DOHH2 (cell line): ENCODE measurements around the gene ARHGAP35.

Source experiments
- H3F3A ChIP-seq: fragments of 200-600 bp; sonication (generic), shearing (Covaris generic); 2 replicates; pipeline ENCODE4 v1.6.0; 2016; ENCODE audit warnings: antibody characterized with exemption, mild to moderate bottlenecking; ENCODE audit not compliant: control insufficient read depth, insufficient read depth
- H3K27ac ChIP-seq: fragments of 200-600 bp; sonication (generic); 2 replicates; pipeline ENCODE4 v1.5.1; 2014; ENCODE audit warnings: low read depth, mild to moderate bottlenecking, low read length, moderate library complexity
- H3K27me3 ChIP-seq: fragments of 200-600 bp; sonication (generic); 2 replicates; pipeline ENCODE4 v1.6.1; 2014; ENCODE audit warnings: mild to moderate bottlenecking, low read length, mixed read lengths; ENCODE audit not compliant: control insufficient read depth
- H3K36me3 ChIP-seq: fragments of 200-600 bp; sonication (generic); 2 replicates; pipeline ENCODE4 v1.6.1; 2014; ENCODE audit warnings: mild to moderate bottlenecking, low read length, moderate library complexity, mixed read lengths; ENCODE audit not compliant: control insufficient read depth
- H3K4me1 ChIP-seq: fragments of 200-600 bp; sonication (generic); 2 replicates; pipeline ENCODE4 v1.6.1; 2014; ENCODE audit warnings: mild to moderate bottlenecking, low read length, mixed read lengths; ENCODE audit not compliant: control insufficient read depth
- H3K4me2 ChIP-seq: fragments of 200-600 bp; sonication (generic); 2 replicates; pipeline ENCODE4 v1.6.0; 2014; ENCODE audit warnings: mild to moderate bottlenecking, low read length, moderate library complexity
- H3K4me3 ChIP-seq: fragments of 200-600 bp; sonication (generic); 2 replicates; pipeline ENCODE4 v1.5.1; 2014; ENCODE audit warnings: mild to moderate bottlenecking, low read length, mixed read lengths
- H3K79me2 ChIP-seq: fragments of 200-600 bp; sonication (generic); 2 replicates; pipeline ENCODE4 v1.6.1; 2014; ENCODE audit warnings: mild to moderate bottlenecking, low read length, mixed read lengths; ENCODE audit not compliant: control insufficient read depth
- H3K9me2 ChIP-seq: fragments of 200-600 bp; sonication (generic); replicated peaks from 2 replicates; pipeline ENCODE4 v1.6.1; 2014; ENCODE audit warnings: mild to moderate bottlenecking, low read length, mixed read lengths; ENCODE audit not compliant: control insufficient read depth
- H3K9me3 ChIP-seq: fragments of 200-600 bp; sonication (generic); 2 replicates; pipeline ENCODE4 v1.6.1; 2014; ENCODE audit warnings: antibody characterized with exemption, low read length, mixed read lengths; ENCODE audit not compliant: control insufficient read depth, insufficient read depth
- H4K20me1 ChIP-seq: fragments of 200-600 bp; sonication (generic); 2 replicates; pipeline ENCODE4 v1.6.0; 2014; ENCODE audit warnings: low read depth, mild to moderate bottlenecking, antibody characterized with exemption, low read length, moderate library complexity; ENCODE audit not compliant: control insufficient read depth, insufficient read depth
- EZH2phosphoT487 ChIP-seq: fragments of 200-600 bp; sonication (generic); IDR thresholded peaks from 2 replicates; pipeline ENCODE4 v1.6.1; 2017; ENCODE audit warnings: borderline replicate concordance, mild to moderate bottlenecking, antibody characterized with exemption, low read length, moderate library complexity, mixed read lengths
- TF ChIP-seq, protein P1 (sequence below): fragments of 200-600 bp; sonication (generic); IDR thresholded peaks from one replicate; pipeline ENCODE4 v1.5.1; 2014; ENCODE audit warnings: antibody characterized with exemption, mild to moderate bottlenecking, low read depth, low read length; ENCODE audit not compliant: poor library complexity, severe bottlenecking

Gene ARHGAP35

DNA sequence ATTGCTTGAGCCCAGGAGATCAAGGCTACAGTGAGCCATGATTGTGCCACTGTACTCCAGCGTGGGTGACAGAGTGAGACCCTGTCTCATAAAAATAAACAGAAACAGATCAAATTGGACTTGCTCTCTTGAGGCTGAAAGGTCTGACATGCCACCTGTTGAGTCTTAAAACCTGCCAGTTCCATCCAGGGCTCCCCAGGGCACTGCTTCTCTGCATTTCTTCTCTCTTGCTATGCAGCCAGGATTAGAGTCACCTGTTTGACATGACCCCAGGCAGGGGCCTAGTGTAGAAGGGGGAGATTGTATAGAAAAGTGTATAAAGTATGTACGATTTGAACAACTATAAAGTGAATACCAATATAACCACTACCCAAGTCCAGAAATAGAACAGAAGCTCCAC, 45.4 kb downstream of the ARHGAP35 start:
- Histone ChIP-seq H3K36me3 (no peaks in the 10 kb centered on the region), H3K79me2 (peaks cover 93% of the 10 kb centered on the region), H3K9me3 (no peaks in the 10 kb centered on the region), H3F3A (no peaks in the 10 kb centered on the region), H3K27me3 (no peaks in the 10 kb centered on the region), H4K20me1 (peaks cover 12% of the 10 kb centered on the region; the same call in 1 of the 2 replicates), H3K4me2 (no peak overlapping the region), H3K4me3 (no peak overlapping the region), H3K9me2 (no peaks in the 10 kb centered on the region), H3K27ac (no peak overlapping the region), H3K4me1 (peaks cover 33% of the 10 kb centered on the region)
- no peak for TF ChIP-seq EZH2phosphoT487
- TF ChIP-seq, protein P1, sequence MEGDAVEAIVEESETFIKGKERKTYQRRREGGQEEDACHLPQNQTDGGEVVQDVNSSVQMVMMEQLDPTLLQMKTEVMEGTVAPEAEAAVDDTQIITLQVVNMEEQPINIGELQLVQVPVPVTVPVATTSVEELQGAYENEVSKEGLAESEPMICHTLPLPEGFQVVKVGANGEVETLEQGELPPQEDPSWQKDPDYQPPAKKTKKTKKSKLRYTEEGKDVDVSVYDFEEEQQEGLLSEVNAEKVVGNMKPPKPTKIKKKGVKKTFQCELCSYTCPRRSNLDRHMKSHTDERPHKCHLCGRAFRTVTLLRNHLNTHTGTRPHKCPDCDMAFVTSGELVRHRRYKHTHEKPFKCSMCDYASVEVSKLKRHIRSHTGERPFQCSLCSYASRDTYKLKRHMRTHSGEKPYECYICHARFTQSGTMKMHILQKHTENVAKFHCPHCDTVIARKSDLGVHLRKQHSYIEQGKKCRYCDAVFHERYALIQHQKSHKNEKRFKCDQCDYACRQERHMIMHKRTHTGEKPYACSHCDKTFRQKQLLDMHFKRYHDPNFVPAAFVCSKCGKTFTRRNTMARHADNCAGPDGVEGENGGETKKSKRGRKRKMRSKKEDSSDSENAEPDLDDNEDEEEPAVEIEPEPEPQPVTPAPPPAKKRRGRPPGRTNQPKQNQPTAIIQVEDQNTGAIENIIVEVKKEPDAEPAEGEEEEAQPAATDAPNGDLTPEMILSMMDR: no peak

DNA sequence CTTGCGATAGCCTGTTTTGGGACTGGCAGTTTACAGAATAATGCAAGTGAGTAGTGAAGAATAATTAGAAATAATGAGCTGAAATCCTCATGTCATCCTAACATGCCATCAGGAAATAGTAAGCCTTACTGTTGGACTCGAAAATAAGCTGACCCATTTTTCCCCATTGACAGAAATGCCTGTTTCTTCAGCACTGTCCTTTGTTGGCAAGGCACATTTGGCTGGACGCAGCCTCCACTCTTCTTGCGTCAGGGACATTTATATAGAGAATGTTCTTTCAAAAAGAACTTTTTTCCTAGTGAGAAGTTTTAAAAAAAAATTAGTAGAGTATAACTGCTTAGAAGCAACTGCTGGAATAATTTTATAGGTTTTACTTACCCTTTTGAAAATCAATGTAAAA, 47.1 kb downstream of the ARHGAP35 start:
- Histone ChIP-seq H3K27ac (no peak overlapping the region), H4K20me1 (peaks cover 9% of the 10 kb centered on the region; the same call in 1 of the 2 replicates), H3K4me1 (peaks cover 26% of the 10 kb centered on the region), H3K9me2 (no peaks in the 10 kb centered on the region), H3K4me3 (no peak overlapping the region), H3K9me3 (no peaks in the 10 kb centered on the region), H3F3A (no peaks in the 10 kb centered on the region), H3K79me2 (peaks cover 92% of the 10 kb centered on the region), H3K36me3 (no peaks in the 10 kb centered on the region), H3K4me2 (no peak overlapping the region), H3K27me3 (no peaks in the 10 kb centered on the region)
- TF ChIP-seq, protein P1: no peak
- no peak for TF ChIP-seq EZH2phosphoT487

DNA sequence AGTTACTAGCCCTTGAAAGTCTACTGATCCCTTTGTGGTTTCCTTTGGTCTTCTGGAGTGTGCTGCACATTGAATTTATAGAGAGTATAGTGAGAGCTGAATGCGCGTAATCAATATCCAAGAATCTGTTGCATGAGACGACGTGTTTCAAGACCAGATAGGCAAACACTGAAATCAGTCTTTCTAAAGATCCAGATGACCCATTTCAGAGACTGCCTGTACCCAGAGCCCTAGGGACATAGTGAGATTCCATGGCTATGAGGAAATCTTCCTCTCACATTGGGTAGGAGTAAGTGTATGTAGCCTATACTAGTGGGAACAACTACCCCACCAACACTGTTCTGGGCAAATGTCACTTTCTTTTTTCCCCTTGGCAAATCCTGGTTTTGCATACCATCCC, 48.6 kb downstream of the ARHGAP35 start:
- H3K4me1 ChIP-seq: peaks cover 25% of the 10 kb centered on the region
- H3K4me2 ChIP-seq: no peak overlapping the region
- peaks cover 92% of the 10 kb centered on the region for H3K79me2 ChIP-seq
- peaks cover 10% of the 10 kb centered on the region for H4K20me1 ChIP-seq
- no peaks in the 10 kb centered on the region for H3K27me3 ChIP-seq
- H3K27ac ChIP-seq: no peak overlapping the region
- TF ChIP-seq EZH2phosphoT487: no peak
- TF ChIP-seq, protein P1: no peak
- no peaks in the 10 kb centered on the region for H3F3A ChIP-seq
- H3K9me2 ChIP-seq: no peaks in the 10 kb centered on the region
- H3K9me3 ChIP-seq: no peaks in the 10 kb centered on the region
- H3K4me3 ChIP-seq: no peak overlapping the region
- H3K36me3 ChIP-seq: no peaks in the 10 kb centered on the region
